ENCODE data around the gene LGSN. TPM values are rescaled to one million over a fixed set of nuclear protein-coding genes. Genes with fewer than 3 reads are reported as not detected.
"Not testable (repeated sequence)": the region's sequence is repeated elsewhere in the genome, so short reads cannot be mapped to it uniquely, and the experiment has no call there.

The LGSN gene, protein sequence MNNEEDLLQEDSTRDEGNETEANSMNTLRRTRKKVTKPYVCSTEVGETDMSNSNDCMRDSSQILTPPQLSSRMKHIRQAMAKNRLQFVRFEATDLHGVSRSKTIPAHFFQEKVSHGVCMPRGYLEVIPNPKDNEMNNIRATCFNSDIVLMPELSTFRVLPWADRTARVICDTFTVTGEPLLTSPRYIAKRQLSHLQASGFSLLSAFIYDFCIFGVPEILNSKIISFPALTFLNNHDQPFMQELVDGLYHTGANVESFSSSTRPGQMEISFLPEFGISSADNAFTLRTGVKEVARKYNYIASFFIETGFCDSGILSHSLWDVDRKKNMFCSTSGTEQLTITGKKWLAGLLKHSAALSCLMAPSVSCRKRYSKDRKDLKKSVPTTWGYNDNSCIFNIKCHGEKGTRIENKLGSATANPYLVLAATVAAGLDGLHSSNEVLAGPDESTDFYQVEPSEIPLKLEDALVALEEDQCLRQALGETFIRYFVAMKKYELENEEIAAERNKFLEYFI
- polyA plus RNA-seq (ENCODE audit: insufficient read length in 4 of 4): under 1 TPM; 0.08 to 0.92 (median 0.55) TPM

DNA sequence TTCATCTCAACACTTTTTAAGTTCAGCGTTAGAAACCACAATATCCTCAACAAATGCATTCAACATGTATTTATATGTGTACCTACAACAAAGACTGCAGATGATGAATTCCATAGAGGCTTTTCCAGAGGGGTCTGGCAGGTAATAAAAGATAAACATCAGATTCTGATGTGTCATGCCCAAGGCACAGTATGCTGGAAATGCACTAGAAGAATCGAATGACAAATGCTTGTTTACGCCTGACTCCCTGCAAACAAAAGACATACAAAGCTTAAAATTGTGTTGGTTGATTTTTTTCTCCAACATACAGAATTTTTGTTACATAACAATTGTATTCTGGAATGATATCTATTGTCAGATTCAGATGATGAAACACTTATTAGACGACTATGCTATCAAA, at the start of gene LGSN:
Gene LGSN, minus strand, starts transcription at position 45 of the 400 bp plus-strand sequence. Its CDS starts 40 bp downstream, at position 5.
- DNase-seq (ENCODE audit: low read depth in 4 of 4, low spot score in 3 of 4): no peak

DNA sequence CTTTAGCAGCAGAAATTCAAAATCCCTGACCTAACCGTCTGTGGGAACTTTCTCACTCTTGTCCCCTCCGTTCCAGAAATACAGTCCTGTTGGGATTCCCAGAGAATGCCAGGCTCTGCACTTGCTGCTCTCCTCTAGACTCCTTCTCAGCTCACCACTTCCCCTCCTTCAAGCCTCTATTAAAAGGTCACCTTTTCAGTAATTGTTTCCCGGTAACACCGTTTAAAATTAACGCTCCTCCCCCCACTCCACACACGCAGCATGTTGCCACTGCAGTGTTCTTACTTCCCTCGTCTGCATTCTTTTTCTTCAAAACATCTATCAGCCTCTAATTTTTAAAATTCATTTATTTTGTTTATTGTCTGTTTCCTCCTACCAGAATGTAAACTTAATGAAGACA, 48.6 kb upstream of the LGSN start:
- DNase-seq (ENCODE audit: low read depth in 4 of 4, low spot score in 3 of 4): no peak

DNA sequence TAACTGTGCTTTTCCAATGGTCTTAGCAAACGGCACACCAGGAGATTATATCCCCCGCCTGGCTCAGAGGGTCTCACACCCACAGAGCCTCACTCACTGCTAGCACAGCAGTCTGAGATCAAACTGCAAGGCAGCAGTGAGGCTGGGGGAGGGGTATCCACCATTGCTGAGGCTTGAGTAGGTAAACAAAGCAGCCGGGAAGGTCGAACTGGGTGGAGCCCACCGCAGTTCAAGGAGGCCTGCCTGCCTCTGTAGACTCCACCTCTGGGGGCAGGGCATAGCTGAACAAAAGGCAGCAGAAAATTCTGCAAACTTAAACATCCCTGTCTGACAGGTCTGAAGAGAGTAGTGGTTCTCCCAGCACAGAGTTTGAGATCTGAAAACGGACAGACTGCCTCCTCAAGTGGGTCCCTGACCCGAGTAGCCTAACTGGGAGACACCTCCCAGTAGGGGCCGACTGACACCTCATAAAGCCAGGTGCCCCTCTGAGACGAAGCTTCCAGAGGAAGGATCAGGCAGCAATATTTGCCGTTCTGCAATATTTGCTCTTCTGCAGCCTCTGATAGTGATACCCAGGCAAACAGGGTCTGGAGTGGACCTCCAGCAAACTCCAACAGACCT, 42.8 kb upstream of the LGSN start:
- not testable (repeated sequence) for DNase-seq (ENCODE audit: low read depth in 4 of 4, low spot score in 3 of 4)

DNA sequence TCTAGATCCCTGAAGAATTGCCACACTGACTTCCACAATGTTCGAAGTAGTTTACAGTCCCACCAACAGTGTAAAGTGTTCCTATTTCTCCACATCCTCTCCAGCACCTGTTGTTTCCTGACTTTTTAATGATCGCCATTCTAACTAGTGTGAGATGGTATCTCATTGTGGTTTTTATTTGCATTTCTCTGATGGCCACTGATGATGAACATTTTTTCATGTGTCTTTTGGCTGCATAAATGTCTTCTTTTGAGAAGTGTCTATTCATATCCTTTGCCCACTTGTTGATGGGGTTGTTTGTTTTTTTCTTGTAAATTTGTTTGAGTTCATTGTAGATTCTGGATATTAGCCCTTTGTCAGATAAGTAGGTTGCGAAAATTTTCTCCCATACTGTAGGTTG, 37.6 kb upstream of the LGSN start:
- DNase-seq (ENCODE audit: low read depth in 4 of 4, low spot score in 3 of 4): not testable (repeated sequence)

DNA sequence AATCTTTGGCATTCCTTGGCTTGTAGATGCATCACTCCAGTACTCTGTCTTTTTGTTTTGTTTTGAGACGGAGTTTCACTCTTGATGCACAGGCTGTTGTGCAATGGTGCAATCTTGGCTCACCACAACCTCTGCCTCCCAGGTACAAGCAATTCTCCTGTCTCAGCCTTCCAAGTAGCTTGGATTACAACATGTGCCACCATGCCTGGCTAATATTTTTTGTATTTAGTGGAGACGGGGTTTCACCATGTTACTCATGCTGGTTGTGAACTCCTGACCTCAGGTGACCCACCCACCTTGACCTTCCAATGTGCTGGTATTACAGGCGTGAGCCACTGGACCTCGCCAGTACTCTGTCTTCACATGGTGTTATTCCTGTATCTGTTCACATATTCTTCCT, 35.8 kb upstream of the LGSN start:
- no peak for DNase-seq (ENCODE audit: low read depth in 4 of 4, low spot score in 3 of 4)

DNA sequence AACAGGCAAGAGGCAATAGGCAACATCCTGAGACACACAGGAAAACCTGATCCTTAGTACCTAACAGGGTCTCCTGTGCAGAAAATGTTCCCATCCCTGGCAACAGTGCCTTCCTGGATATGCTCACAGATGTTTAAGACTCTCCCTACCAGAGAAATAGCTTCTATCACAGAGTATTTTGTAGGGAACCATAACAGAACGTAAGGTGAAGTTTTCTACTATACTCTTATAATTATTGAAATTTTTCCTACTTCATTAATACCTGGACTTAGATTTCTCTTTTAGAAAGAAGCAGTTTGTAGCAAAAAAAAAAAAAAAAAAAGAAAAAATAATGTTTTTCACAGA, 33.5 kb upstream of the LGSN start:
- DNase-seq (ENCODE audit: low read depth in 4 of 4, low spot score in 3 of 4): no peak

DNA sequence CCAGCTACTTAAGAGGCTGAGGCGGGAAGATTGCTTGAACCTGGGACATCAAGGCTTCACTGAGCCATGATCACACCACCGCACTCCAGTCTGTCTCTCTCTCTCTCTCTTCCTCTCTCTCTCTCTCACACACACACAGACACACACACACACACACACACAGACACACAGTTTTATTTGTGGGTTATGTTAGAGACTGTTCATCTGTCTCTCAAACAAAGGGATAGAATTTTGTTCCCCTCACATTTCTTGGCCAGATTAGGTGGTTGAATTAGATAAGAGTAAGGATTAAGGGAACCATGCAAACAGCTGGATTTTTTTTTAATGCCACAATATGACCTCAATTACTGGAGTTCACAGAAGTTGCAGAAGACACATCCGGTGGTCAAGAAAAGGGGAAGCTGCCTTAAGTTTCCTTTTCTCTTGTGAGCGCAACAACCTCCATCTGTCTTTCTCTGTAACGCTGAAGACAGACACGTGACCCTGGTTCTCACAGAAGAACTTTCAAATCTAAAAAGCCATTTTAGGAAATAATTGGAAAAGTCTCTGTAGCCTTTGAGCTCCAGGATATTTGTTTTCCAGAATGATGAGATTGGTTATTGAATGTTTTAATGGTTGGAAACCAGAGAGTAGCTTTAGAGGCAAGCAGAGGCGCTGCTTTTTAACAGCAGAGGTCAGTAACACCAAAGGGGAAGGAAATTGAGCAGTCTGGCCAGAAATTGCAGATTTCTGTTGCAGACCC, 32.9 kb upstream of the LGSN start:
- no peak for DNase-seq (ENCODE audit: low read depth in 4 of 4, low spot score in 3 of 4)

DNA sequence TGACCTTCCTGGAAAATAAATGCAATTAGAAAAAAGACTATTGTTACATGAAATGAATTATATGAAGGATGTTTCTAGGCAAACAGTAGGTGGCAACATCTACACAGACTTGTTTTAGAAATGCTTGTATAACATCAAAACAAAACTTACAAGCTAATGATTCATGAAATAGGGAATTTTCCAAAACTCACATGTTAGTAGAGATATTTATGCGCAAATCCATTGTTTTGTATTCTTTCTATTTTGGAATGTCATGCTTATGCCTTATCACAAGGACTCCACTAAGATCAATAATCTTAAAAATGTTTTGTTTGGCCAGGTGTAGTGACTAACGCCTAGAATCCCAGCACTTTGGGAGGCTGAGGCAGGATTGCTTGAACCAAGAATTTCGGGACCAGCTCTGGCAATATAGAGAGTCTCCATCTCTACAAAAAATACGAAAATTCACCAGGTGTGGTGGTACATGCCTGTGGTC, 32.3 kb upstream of the LGSN start:
- no peak for DNase-seq (ENCODE audit: low read depth in 4 of 4, low spot score in 3 of 4)

DNA sequence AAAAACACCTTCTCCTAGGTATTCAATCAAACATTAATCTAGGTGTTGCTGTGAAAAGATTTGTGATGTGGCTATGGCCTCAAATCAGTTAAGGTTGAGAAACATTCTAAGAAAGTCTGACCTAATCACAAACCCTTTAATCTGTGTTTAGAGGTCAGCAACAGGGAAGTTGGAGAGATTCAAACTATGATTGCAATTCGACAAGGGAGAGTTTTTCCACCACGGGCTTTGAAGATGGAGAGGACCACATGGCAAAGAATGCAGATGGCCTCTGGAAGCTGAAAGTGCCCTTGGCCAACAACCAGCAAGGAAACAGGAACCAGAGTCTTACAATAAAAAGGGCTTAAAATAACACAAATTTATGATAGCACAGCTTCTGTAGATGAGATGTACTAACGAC, 29.6 kb upstream of the LGSN start:
- no peak for DNase-seq (ENCODE audit: low read depth in 4 of 4, low spot score in 3 of 4)

DNA sequence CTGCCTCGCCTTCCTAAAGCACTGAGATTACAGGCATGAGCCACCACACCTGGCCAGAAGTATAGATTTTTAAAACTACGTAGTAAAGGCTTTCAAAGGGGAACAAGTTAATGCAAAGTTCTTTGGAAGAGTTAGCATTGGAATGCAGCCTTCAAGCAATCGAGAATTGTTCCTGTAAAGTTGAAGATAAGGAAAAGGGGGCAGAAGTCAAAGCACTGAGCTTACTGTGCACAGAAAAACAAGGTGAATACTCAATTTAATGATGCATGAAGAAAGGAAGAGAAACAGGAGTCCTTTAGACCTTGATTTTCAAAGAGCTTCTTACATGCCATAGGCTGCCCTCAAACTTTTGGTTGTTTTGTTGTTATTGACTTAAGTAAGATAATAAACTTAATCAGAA, 29.1 kb upstream of the LGSN start:
- no peak for DNase-seq (ENCODE audit: low read depth in 4 of 4, low spot score in 3 of 4)

DNA sequence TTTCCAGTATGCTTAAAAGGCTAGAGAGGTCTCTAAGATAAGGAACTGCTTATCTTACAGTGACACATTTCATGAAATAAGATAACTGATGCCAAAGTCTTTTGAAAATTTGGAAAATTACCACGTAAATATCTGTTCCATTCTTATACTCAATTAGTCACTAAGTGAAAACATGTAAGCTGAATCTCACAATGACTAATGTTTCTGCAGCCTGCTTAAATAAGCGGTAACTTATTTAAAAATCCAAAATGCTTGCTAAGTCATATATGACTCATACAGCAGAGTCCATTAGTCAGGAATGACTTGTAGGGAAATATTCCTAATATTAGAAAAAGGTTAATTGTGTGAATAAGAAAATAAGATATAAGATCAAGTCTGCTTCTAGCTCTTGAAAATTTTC, 27.8 kb upstream of the LGSN start:
- no peak for DNase-seq (ENCODE audit: low read depth in 4 of 4, low spot score in 3 of 4)

DNA sequence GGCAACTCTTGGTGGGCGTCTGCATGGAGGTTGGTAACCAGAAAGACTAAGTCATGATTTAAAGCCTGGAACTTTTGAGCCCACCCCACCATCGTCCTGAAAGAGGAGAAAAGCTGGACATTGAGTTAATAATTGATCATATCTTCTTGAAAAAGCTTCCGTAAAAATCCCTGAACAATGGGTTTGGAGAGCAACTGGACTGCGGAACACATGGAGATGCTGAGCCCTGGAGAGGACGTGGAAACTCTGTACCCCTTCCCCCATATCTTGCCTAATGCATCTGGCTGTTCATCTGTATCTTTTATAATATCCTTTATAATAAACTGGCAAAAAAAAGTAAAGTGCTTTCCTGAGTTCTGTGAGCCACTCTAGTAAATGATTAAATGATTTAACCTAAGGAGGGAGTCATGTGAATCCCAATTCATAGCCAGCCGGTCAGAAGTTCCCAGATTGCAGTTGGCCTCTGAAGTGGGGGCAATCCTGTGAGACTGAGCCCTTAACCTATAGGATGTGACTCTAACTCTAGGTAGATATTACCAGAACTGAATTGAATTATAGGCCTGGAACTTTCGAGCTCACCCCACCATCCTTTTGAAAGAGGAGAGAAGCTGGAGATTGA, 26.5 kb upstream of the LGSN start:
- no peak for DNase-seq (ENCODE audit: low read depth in 4 of 4, low spot score in 3 of 4)

DNA sequence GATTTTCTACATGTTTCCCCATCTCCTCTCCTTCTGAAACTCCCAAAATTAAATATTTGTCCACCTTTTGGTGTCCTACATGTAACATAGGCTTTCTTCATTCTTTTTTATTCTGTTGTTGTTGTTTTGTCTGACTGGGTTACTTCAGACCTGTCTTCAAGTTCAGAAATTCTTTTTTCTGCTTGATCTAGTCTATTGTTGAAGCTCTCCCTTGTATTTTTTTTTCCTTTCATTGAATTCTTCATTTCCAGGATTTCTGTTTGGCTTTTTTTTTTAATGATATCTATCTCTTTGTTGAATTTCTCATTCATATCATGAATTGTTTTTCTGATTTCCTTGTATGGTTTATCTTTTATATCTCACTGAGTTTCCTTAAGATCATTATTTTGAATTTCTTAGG, 20.6 kb upstream of the LGSN start:
- no peak for DNase-seq (ENCODE audit: low read depth in 4 of 4, low spot score in 3 of 4)

DNA sequence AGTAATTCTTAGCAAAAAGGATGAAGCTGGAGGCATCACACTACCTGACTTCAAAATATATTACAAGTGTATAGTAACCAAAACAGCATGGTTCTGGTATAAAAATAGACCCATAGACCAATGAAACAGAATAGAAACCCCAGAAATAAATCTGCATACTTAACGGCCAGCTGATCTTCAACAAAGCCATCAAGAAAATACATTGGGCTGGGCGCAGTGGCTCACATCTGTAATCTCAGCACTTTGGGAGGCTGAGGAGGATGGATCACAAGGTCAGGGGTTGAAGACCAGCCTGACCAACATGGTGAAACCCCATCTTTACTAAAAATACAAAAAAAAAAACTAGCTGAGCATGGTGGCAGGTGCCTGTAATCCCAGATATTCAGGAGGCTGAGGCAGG, 14.9 kb upstream of the LGSN start:
- DNase-seq (ENCODE audit: low read depth in 4 of 4, low spot score in 3 of 4): not testable (repeated sequence)

DNA sequence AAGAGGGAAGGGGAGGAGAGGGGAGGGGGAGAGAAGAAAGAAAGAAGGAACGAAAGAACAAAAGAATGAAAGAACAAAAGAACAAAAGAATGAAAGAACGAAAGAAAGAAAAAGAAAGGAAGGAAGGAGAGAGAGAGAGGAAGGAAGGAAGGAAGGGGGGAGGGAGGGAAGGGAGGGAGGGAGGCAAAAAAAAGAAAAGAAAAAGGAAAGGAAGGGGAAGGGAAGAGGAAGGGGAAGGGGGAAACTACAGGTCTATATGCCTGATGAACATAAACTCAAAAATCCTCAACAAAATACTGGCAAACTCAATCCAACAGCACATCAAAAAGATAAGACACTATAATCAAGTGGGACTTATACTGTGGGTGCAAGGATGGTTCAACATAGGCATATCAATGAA, 13.7 kb upstream of the LGSN start:
- DNase-seq (ENCODE audit: low read depth in 4 of 4, low spot score in 3 of 4): no peak

DNA sequence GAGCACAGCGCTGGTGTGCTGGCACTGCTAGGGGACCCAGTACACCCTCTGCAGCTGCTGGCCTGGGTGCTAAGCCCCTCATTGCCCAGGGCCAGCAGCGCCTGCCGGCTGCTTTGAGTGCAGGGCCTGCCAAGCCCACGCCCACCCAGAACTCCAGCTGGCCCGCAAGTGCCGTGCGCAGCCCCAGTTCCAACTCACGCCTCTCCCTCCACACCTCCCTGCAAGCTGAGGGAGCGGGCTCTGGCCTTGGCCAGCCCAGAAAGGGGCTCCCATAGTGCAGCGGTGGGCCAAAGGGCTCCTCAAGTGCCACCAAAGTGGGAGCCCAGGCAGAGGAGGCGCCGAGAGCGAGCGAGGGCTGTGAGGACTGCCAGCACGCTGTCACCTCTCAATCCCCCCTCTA, 6.8 kb upstream of the LGSN start:
- DNase-seq (ENCODE audit: low read depth in 4 of 4, low spot score in 3 of 4): not testable (repeated sequence)

DNA sequence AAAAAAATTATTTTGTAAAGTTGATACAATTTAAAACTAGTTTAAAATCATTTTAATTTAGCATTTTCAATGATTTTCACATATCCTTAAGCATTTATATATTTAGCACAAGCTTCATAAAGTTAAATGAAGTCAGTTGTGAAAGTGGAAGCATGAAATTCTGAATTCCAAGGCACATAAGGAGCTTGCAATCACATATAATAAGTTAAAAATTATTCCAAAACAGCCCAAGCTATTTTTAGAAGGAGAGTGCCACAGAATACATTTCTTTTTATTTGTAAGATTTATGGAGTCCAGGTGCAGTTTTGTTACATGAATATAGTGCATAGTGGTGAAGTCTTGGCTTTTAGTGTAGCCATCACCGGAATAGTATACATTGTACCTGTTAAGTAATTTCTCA, 3.2 kb upstream of the LGSN start:
- DNase-seq (ENCODE audit: low read depth in 4 of 4, low spot score in 3 of 4): no peak

DNA sequence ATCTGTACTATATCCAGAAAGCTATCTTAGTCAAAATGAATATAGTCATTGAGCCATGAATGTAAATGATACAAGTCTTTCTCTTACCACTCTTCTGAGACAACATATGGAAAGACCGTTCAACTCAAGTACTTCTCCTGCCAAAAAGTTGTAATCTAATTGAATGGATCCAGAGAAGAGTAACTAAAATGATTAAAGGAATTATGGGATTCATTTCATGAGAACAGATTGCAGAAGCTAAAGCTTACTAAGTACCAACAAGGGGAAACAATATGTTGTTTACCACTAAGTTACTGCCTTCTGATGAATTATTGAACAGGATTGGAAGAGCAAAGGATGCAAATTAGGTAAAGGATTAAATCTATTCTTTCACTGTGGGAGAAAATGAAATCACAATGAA, 2.0 kb upstream of the LGSN start:
- no peak for DNase-seq (ENCODE audit: low read depth in 4 of 4, low spot score in 3 of 4)

DNA sequence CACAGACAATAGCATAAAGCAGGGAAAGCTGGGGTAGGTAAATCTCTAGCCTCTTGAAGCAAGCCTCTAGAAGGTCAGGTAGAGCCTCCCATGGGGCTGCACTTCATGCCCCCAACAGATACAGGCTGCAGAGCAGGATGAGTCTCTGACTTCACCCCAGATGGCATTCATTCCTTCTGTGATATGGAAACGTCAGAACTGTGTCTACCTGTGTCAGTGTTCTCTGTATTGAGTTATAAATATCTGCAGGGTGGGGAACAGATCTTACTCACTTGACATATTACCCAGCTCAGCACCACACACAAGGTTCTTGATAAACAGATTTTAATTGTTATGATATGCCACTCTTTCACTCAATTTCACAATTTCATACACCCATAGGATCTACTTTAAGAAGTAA, 2.1 kb downstream of the LGSN start:
- no peak for DNase-seq (ENCODE audit: low read depth in 4 of 4, low spot score in 3 of 4)

DNA sequence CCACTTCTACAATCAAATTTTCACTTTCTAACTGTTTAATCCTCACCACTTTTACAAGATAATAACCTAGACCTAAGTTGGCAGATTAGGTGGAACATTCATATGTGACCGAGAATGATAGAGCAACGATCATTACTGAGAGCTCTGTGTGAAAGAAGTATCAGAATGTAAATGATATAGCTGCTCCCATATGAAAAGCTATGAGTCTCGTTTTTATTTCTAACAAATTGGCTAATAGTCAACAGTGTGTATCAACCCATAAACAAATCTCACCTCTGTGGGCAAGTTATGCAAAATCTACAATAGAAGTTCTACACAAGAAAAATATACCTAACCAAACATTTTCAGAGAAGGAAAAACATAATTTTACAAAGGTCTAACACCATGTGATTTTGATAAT, 3.7 kb downstream of the LGSN start:
- DNase-seq (ENCODE audit: low read depth in 4 of 4, low spot score in 3 of 4): no peak

DNA sequence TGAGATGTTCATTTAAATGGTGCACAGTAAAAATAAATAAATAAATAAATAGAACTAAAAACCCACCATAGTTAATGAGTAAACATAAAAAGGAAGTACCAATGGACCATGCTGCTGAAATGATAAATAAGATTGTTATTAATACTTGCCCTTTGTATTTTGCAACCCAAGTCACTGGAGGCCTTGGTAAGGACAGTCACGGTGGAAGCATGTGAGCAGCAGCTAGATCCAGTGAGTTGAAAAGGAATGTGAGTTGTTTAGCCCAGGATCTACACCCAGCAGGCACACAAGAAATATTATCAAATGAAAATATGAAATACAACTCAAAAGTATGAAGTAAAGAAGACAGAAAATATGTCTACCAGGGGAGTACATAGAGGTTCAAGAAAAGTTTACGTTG, 6.7 kb downstream of the LGSN start:
- DNase-seq (ENCODE audit: low read depth in 4 of 4, low spot score in 3 of 4): no peak

Measured in left renal pelvis (tissue), 4 donors.